WI38 (cell line): ENCODE measurements around the gene STYXL2.
A peak's percentile ranks its signal among the peaks of the same experiment; 100 is the strongest.

ENCODE experiments used
- H3K4me3 ChIP-seq: 2 replicates; pipeline ENCODE4 v1.5.1; 2011; ENCODE audit warnings: low read depth, mild to moderate bottlenecking, control low read depth, low read length
- TF ChIP-seq, protein P1 (sequence below): IDR thresholded peaks from 2 replicates; pipeline ENCODE4 v1.5.1; 2012; ENCODE audit warnings: low read depth, mild to moderate bottlenecking, control low read depth, low read length

Gene STYXL2

DNA sequence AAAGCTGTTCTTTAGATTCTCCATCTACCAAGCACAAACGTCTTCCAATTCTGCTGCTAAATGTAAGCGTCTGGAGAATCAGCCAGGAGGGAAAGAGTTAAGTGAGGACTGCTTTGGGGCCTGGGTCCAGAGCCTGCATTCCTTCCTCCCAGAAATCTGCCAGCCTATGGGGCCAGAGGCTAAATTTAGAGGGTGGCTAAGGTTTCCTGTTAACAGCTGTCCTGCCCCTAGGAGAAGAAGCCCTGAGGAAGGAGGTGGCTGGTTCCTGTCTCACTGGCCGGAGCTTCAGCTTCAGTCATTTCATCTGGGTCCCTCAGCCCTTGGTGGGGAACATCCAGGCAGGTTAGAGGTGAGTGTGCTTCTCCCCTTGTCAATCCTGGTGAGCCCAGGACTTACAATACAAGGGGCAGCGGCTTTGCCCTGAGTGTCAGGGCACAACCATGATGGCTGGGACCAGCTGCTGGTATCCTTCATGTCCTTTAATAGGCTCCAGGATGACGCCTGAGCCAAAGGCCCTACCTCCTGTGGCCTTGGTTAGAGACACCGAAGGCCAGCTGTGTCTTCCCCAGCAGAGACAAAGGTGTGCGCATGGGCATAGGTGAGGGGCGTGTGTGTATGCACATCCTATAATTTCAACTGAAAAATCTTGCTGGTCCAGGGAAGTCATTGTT, at the start of gene STYXL2:
STYXL2 (plus strand) TSS at position 230 of the 671 bp plus-strand sequence. CDS start 775 bp downstream, outside the sequence.
- H3K4me3 ChIP-seq, result no peak within 1 kb of the TSS
- TF ChIP-seq, protein P1, sequence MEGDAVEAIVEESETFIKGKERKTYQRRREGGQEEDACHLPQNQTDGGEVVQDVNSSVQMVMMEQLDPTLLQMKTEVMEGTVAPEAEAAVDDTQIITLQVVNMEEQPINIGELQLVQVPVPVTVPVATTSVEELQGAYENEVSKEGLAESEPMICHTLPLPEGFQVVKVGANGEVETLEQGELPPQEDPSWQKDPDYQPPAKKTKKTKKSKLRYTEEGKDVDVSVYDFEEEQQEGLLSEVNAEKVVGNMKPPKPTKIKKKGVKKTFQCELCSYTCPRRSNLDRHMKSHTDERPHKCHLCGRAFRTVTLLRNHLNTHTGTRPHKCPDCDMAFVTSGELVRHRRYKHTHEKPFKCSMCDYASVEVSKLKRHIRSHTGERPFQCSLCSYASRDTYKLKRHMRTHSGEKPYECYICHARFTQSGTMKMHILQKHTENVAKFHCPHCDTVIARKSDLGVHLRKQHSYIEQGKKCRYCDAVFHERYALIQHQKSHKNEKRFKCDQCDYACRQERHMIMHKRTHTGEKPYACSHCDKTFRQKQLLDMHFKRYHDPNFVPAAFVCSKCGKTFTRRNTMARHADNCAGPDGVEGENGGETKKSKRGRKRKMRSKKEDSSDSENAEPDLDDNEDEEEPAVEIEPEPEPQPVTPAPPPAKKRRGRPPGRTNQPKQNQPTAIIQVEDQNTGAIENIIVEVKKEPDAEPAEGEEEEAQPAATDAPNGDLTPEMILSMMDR, result no peak

DNA sequence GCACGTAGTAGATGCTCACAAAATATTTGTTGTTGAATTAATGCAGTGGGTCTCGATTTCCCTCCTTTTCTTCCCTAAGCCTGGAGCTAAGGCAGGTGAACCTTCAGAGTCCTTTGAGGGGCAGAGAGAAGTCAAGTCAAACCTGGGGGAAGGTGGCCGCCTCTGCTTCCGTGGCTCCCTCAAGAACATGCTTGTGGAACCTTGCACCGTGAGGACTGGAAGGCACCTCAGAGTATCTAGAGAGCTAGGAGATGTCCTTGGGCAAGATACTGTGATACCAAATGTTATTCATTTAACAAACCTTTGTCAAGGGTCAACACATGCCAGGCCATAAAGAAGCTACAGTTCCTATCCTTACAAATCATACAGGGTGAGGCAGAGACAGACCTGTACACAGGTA, 42.0 kb upstream of the STYXL2 start:
- TF ChIP-seq, protein P1, result no peak
- H3K4me3 ChIP-seq, result no peak overlapping the region

DNA sequence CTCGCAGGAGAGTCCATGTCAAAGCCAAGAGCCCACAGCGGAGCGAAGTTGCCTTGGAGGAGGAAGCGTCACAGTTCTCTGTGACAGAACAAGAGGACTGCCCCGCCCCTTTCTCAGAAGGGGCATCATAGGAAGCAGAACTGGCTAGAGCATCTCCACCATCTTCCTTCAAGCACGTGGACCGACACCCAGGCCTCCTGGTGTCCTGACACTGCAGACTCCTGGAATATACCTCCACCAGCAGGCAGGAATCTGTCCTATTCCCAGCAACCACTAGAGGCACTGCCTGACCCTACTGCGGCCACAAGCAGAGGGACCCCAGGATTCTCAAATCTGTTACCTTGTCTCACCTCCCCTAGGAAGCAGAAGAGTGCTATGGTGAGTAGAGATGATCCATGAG, 41.5 kb upstream of the STYXL2 start:
- TF ChIP-seq, protein P1, result peak; percentile 51; the same call in 1 of the 2 replicates
- H3K4me3 ChIP-seq, result no peak overlapping the region

DNA sequence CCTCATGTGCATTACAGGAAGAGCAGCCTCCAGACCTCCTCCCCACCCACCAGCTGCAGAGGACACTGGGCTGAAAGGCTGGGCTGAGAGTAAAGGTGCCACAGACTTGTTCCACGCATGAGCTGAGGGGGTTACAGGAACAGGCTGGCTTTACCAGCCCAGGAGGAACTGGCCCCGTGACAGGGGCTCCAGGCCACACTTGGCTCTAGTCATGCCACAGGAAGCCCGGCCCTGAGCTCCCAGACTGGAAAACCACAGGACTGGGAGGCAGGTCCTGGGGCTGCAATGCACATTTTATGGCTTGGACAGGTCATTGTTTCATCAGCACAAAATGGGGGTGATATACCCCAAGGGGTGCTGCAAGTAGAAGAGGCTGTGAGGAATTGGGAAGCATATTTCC, 39.3 kb upstream of the STYXL2 start:
- TF ChIP-seq, protein P1, result no peak
- H3K4me3 ChIP-seq, result no peak overlapping the region

DNA sequence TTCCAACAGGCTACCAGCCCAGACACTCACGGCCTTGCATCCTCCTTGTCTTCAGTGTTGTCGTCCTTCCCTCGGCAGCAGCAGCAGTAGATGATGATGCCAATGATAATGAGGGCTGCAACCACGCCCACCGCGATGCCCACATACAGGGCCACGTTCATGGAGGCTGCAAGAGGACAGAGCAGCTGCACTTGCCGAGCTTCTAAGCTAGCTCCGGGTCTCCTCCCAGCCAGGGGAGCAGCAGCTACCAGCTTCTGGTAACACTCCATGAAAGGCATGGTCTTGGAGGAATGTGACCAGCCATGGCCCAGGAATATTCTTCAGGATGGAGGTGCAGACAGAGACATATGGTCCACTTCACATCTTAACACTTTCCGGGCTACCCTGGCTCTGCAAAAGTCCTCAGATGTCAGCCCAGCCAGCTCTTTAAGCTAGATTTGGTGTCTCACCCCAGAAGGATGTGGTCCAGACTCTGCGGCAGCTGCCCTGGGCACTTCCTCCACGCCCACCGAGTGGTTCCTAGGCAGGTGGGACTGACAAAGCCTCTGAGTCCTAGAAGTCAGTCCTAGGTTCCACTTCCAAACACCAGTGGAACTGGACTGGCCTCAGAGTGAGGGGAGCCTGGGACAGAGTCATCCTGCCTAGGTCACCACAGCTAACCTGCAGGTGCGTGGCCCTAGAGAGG, 38.8 kb upstream of the STYXL2 start:
- TF ChIP-seq, protein P1, result no peak
- H3K4me3 ChIP-seq, result no peak overlapping the region

DNA sequence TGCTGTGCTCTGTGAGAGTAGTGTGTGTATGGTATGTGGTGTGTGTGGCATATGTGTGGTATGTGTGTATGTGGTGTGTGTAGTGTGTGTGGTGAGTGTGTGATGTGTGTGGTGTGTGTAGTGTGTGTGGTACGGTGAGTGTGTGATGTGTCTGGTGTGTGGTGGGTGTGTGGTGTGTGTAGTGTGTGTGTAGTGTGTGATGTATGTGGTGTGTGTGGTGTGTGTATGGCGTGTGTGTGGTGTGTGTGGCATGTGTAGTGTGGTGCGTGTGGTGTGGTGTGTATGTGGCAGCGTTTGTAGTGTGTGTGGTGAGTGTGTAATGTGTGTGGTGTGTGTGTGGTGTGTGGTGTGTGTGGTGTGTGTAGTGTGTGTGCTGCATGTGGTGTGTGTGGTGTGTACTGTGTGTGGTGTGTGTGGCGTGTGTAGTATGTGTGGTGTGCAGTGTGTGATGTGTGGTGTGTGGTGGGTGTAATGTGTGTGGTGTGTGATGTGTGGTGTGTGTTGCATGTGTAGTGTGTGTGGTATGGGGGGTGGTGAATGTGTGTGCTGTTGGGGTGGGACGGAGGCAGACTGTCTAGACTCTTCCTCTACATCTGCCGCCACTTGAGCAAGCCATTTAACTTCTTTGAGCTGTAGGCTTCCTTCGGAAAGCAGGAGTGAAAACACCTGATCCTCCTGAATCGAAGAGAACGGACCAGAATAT, 37.2 kb upstream of the STYXL2 start:
- no peak overlapping the region for H3K4me3 ChIP-seq
- TF ChIP-seq, protein P1, result no peak
